ENCODE measurements around the gene PAX6.

The PAX6 gene

DNA sequence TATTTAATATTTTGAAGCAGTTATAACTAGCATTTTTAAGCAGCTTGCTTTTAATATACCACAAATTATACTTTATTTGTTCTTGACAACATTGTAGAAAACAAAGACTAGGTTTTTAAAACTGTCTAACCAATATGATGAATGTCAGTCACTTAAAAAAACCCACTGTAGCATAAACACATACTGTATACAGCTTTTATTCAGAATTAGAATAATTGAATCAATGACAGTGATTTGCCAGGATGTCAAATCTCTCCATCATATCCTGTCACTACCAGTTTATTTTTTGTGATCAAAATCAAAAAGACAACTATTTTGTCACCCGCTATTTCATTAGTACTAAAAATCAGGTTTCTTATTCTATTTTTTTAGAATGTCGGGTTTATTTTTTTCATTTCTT, 26.5 kb downstream of the PAX6 start:
- DNase-seq (ENCODE audit: low spot score) = no peak
- TF ChIP-seq, protein P1, sequence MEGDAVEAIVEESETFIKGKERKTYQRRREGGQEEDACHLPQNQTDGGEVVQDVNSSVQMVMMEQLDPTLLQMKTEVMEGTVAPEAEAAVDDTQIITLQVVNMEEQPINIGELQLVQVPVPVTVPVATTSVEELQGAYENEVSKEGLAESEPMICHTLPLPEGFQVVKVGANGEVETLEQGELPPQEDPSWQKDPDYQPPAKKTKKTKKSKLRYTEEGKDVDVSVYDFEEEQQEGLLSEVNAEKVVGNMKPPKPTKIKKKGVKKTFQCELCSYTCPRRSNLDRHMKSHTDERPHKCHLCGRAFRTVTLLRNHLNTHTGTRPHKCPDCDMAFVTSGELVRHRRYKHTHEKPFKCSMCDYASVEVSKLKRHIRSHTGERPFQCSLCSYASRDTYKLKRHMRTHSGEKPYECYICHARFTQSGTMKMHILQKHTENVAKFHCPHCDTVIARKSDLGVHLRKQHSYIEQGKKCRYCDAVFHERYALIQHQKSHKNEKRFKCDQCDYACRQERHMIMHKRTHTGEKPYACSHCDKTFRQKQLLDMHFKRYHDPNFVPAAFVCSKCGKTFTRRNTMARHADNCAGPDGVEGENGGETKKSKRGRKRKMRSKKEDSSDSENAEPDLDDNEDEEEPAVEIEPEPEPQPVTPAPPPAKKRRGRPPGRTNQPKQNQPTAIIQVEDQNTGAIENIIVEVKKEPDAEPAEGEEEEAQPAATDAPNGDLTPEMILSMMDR (IDR thresholded peaks at IDR 0.05; ENCODE audit: borderline replicate concordance, control extremely low read depth, extremely low read depth, insufficient read depth, missing control alignments) = no peak
- in situ Hi-C loops (cut with MboI; ENCODE audit: low sequenced_read_pairs, unreplicated experiment) = no loop called here

- DNase-seq (ENCODE audit: low spot score) = no peak
- TF ChIP-seq, protein P1 (IDR thresholded peaks at IDR 0.05; ENCODE audit: borderline replicate concordance, control extremely low read depth, extremely low read depth, insufficient read depth, missing control alignments) = no peak
- in situ Hi-C loops (cut with MboI; ENCODE audit: low sequenced_read_pairs, unreplicated experiment) = no loop called here
Measured at GRCh38 chr11:31783252-31783651, 27.9 kb downstream of the PAX6 start.

- DNase-seq (ENCODE audit: low spot score) = no peak
- in situ Hi-C loops (cut with MboI; ENCODE audit: low sequenced_read_pairs, unreplicated experiment) = no loop called here
- TF ChIP-seq, protein P1 (IDR thresholded peaks at IDR 0.05; ENCODE audit: borderline replicate concordance, control extremely low read depth, extremely low read depth, insufficient read depth, missing control alignments) = no peak
Measured at GRCh38 chr11:31782257-31782656, 28.9 kb downstream of the PAX6 start.

GRCh38 chr11:31780480-31780971, 30.6 kb downstream of the PAX6 start:
- DNase-seq (ENCODE audit: low spot score) = no peak
- in situ Hi-C loops (cut with MboI; ENCODE audit: low sequenced_read_pairs, unreplicated experiment) = no loop called here
- TF ChIP-seq, protein P1 (IDR thresholded peaks at IDR 0.05; ENCODE audit: borderline replicate concordance, control extremely low read depth, extremely low read depth, insufficient read depth, missing control alignments) = no peak

- in situ Hi-C loops (cut with MboI; ENCODE audit: low sequenced_read_pairs, unreplicated experiment) = no loop called here
- DNase-seq (ENCODE audit: low spot score) = no peak
- TF ChIP-seq, protein P1 (IDR thresholded peaks at IDR 0.05; ENCODE audit: borderline replicate concordance, control extremely low read depth, extremely low read depth, insufficient read depth, missing control alignments) = no peak
Measured at GRCh38 chr11:31780078-31780477, 31.0 kb downstream of the PAX6 start.

DNA sequence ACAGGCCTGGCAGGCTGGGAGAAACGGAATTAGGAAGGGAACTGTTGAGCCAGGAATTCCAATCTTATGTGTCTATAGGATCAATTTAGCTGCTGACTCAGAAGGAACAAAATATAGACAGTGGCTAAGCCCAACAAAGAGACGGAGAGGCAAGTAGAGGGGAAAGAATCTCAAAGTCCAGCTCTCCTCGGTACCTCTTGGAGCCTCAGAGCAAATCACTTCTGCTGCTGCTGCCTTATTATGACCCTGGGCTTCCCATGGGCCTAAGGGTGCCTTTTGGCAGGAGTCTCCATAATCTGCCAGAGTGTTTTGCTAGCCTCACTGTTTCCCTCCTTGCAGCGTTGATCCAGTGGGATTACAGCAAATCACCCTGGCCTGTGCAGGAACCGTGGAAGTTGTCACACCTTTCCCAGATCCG, 31.7 kb downstream of the PAX6 start:
- in situ Hi-C loops (cut with MboI; ENCODE audit: low sequenced_read_pairs, unreplicated experiment) = no loop called here
- TF ChIP-seq, protein P1 (IDR thresholded peaks at IDR 0.05; ENCODE audit: borderline replicate concordance, control extremely low read depth, extremely low read depth, insufficient read depth, missing control alignments) = no peak
- no peak for DNase-seq (ENCODE audit: low spot score)

DNA sequence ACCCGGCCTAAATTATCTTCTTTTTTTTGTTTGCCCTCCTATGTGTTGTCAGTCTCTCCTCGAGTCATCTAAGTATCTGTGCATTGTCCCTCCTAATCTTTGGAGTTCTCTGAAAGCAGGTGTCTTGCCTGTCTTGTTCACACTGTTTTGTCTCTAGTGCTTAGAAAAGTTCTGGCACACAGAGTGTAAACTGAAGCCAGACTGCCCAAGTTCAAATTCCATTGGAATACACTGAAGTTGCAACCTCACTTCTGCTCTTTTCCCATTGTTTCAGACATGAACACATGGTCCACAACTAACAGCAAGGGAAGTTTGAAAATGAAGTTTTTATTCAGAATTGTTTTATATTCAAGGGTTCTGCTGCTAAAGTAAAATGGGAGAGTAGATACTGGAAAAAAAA, 38.7 kb downstream of the PAX6 start:
- TF ChIP-seq, protein P1 (IDR thresholded peaks at IDR 0.05; ENCODE audit: borderline replicate concordance, control extremely low read depth, extremely low read depth, insufficient read depth, missing control alignments) = no peak
- DNase-seq (ENCODE audit: low spot score) = no peak
- in situ Hi-C loops (cut with MboI; ENCODE audit: low sequenced_read_pairs, unreplicated experiment) = no loop called here
